ENCODE data around the gene TIMM22.

DNA sequence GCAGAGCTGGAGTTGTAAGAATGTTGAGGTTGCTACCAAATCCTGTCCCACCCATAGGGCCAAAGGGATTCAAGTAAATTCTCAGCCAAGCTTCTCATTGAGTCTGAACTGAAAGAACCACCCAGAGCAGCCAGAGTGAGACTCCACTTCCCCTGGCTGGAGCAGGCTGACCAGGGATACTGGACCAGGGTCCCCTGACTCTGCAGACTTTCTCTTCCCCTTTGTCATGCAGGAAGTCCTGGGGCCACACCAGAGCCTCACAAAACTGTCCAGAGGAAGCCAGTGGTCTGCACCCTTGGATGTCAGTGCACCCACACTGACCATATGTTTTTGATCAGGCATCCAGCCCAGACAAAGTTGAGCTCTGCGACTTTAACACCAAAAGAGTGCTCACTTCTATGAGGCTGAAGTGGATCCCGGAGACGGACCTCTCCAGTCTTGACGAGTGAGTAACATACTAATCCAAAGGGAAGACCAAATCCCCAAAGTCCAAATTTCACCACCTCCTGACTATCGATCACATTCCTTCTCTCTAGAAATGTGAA, 21.5 kb upstream of the TIMM22 start:
- TF ChIP-seq, protein P1, sequence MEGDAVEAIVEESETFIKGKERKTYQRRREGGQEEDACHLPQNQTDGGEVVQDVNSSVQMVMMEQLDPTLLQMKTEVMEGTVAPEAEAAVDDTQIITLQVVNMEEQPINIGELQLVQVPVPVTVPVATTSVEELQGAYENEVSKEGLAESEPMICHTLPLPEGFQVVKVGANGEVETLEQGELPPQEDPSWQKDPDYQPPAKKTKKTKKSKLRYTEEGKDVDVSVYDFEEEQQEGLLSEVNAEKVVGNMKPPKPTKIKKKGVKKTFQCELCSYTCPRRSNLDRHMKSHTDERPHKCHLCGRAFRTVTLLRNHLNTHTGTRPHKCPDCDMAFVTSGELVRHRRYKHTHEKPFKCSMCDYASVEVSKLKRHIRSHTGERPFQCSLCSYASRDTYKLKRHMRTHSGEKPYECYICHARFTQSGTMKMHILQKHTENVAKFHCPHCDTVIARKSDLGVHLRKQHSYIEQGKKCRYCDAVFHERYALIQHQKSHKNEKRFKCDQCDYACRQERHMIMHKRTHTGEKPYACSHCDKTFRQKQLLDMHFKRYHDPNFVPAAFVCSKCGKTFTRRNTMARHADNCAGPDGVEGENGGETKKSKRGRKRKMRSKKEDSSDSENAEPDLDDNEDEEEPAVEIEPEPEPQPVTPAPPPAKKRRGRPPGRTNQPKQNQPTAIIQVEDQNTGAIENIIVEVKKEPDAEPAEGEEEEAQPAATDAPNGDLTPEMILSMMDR (conservative IDR thresholded peaks at IDR 0.05; ENCODE audit: low read depth, low read length) = no peak
- no peak for TF ChIP-seq EZH2 (IDR thresholded peaks at IDR 0.05; ENCODE audit: low read length, unreplicated experiment)
